ENCODE results near the gene TSPAN18.
A peak's percentile ranks its signal among the peaks of the same experiment; 100 is the strongest.

TSPAN18 gene

DNA sequence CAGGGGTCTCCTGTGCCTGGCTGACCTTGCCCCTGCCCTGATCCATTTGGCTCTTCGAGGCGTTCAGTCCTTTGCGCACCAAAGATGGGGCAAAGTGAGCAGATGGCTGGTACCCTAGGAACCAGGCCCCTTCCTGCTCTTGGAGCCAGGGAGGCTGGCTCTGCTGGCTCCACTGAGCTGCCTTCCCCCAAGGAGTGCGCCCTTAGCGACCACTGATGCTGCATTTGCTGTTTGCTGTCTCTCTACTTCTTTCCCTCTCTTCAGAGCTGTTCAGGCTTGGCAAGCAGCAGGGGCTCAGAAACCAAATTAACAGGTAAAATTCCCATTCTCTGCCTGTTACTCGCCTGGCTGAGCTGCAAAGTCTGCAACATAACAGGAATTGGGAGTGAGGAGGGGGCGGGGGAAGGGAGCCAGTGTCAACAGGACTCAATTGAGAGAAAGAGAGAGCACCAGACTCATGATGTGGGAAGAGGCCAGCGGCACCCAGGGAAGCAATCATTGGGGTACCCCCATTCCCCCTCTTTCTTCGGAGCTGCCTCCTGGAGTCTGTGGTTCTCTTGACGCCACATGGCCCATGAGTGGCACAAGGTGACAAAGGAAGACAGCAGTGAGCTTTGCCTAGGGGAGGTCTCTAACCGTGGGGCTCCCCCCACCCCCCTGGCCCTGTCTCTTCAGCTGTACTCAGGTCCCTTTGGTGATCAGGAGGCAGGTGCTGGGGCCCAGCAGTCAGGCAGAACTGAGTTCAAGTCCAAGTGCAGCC is 121.6 kb downstream of the TSPAN18 start:
- DNase-seq (ENCODE audit: low read depth, low spot score) = no peak

- no peak for DNase-seq (ENCODE audit: low read depth, low spot score)
Measured at GRCh38 chr11:44848963-44849350, 122.2 kb downstream of the TSPAN18 start.

DNA sequence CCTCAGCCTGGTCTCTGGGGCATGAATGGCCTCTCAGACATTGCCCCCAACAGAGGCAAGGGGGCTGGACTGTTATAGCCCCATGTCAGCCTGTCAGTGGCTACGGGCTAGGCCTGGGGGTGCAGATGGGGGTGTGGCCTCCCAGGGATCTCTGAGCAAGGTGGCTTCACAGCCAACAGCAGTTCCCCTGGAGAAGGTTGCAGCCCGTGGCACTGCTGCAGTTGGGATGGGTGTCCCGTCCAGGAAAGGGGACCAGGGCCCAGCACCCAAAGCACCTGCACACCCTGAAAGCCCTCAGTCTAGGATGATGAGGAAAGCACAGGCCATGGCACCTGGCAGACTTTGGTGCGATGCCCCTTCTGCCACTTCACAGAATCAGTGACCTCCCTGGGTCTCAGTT is 122.7 kb downstream of the TSPAN18 start:
- DNase-seq (ENCODE audit: low read depth, low spot score) = no peak

GRCh38 chr11:44849922-44850321 is 123.2 kb downstream of the TSPAN18 start:
- no peak for DNase-seq (ENCODE audit: low read depth, low spot score)

- DNase-seq (ENCODE audit: low read depth, low spot score) = no peak
Measured at GRCh38 chr11:44851496-44851895, 124.7 kb downstream of the TSPAN18 start.

GRCh38 chr11:44852159-44852747 is 125.5 kb downstream of the TSPAN18 start:
- DNase-seq (ENCODE audit: low read depth, low spot score) = no peak

- no peak for DNase-seq (ENCODE audit: low read depth, low spot score)
Measured at GRCh38 chr11:44852952-44853351, 126.2 kb downstream of the TSPAN18 start.

DNA sequence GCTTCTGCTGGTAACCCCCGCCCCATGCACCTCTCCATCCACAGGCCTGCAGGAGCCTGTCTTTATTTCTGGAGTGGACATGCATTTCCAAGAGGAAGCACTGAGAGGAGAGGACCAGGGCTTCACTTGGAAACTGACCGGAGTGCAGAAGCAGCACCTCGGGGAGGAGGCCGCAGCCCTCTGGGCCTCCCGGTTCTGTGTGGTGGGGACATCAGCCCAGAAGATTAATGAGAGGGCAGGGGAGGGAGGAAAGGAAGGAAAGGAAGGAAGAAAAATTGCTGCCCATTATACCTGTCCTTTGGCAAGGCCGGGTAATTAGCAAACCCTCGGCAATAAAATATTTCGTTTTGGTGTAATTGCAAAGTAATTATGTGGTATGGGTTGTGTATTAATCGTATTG is 126.9 kb downstream of the TSPAN18 start:
- no peak for DNase-seq (ENCODE audit: low read depth, low spot score)

DNA sequence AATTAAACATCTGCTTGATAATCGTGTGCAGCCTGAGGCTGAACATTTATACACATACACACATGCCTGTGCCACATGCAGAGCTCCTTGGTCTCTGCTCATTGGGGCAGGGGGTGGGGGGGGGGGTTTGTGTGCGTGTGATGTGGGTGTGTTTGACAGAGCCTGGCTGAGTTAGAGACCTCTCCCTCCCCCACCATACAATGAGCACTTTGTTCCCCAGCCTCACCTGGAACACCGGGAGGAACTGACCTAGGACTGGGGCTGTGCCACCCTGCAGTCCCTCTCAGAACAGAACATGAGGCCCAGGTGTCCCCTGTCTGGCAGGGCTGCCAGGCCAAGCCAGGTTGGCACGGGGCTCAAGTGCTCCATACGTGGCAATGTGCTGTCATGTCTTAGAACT is 127.3 kb downstream of the TSPAN18 start:
- no peak for DNase-seq (ENCODE audit: low read depth, low spot score)

- DNase-seq (ENCODE audit: low read depth, low spot score) = no peak
Measured at GRCh38 chr11:44854741-44855492, 128.2 kb downstream of the TSPAN18 start.

- DNase-seq (ENCODE audit: low read depth, low spot score) = no peak
Measured at GRCh38 chr11:44855493-44855849, 128.7 kb downstream of the TSPAN18 start.

- no peak for DNase-seq (ENCODE audit: low read depth, low spot score)
Measured at GRCh38 chr11:44857490-44858090, 130.8 kb downstream of the TSPAN18 start.

GRCh38 chr11:44858796-44859527 is 132.2 kb downstream of the TSPAN18 start:
- peak; percentile 45 for DNase-seq (ENCODE audit: low read depth, low spot score)

DNA sequence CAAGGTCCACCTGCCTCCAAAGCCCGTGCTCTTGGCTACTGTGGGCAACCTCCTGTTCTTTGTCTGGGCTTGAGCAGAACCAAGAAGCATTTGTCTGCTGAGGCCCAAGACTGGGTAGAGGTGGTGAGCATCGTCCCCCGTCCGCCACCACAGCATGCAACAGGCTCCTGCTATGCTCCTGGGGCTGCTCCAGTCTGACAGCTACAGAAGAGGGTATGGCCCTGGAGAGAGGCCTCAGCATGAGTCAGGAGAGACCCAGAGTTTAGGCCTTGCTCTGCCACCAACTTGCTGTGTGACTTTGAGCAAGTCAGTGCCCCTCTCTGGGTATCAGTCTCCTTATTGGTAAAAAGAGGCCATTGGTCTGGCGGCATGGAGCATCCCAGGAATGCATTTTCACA is 132.8 kb downstream of the TSPAN18 start:
- no peak for DNase-seq (ENCODE audit: low read depth, low spot score)

DNA sequence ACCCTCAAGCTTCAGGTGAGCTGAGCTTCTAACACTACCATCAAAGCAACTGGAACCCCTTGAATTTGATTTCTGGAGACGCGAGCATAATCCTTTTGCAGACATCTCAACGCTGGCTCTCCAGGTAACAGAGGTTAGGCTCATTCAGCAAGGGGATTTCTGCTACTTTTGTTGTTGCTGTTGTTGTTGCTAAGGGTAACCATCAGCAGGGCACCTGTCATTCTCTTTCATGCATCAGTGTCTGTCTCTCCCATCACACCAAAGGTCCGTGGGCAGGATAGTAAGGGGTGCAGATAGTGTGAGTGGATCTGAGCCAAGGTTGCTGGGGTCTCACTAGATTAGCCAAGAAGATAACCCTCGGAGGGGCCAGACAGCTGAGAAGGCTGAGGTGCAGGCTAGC is 133.6 kb downstream of the TSPAN18 start:
- DNase-seq (ENCODE audit: low read depth, low spot score) = no peak

DNA sequence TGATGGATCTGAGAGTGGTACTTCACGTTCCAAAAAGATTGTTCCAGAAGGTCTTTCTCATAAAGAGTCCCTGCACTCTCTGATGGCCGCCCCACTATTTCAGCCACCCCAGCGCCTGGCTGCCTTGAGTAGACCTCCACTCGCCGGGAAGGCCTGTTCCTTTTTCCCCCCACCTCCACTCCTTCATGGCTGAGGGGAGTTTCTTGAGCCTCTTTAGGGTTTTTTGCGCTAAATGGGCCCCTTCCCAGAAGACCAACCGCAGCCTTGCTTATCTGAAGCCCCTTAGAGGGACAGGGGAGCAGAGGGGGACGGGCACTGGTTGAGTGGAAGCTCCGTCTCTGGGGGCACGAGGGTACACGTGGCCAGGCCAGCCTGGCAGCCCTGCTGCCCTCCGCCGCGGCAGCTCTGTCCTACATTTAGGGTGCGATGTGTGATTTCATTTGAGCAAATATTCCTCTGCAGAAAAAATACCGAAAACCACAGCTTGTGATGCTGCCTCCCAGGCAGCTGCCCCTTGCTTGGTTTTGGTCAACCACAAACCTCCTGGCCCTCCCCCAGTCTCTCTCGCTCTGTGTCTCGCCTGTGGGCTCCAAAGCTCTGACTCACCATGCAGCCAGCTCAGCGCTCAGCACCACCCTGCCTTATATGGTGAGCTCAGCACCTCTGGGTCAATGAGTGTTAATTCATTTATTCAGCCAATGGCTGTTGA is 135.2 kb downstream of the TSPAN18 start:
- peak; percentile 77 for DNase-seq (ENCODE audit: low read depth, low spot score)

DNA sequence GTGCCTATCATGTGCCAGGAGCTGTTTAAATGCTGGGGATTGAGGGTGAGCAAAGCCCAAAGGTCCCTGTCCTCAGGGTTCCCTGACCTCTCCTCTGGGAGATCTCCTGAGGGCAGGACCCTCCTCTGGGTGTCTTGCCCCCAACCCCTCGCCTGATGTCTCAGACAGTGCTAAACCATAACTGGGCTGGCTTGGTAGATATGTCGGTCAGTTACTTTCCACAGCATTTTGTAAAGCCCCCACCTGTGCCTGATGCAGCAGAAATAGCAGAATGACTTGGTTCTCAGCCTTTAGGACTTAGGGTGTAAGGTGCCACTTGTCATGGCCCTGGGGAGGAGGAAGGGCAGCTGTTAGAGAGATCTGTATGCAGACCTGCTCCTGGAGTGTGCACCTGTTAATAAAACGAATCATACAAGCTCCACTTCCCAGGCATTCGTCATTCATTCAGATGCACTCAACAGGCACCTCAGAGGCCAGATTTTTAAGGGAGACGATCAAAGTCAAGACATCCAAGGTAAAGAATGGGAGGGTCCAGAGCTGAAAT is 135.9 kb downstream of the TSPAN18 start:
- no peak for DNase-seq (ENCODE audit: low read depth, low spot score)

GRCh38 chr11:44863231-44863630 is 136.5 kb downstream of the TSPAN18 start:
- DNase-seq (ENCODE audit: low read depth, low spot score) = no peak

DNA sequence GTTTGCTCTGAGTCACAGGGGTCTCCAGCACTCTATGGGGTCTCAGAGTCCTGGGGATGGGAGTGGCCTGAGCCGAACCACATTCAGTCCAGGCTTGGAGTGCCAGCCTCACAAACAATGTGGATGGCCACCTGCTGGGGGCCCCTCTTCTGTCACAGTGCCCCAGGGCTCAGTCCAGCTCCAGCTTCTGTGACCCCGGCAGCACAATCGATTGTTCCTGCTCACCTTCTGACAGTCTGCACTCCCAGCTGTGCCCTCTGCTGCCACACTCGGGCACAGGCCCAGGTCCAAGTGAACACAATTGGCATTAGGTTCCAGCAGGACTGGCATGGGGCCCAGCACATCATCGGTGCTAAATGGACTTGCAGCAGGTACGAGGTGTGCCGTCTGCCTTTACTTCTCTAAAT is 139.1 kb downstream of the TSPAN18 start:
- DNase-seq (ENCODE audit: low read depth, low spot score) = no peak

DNA sequence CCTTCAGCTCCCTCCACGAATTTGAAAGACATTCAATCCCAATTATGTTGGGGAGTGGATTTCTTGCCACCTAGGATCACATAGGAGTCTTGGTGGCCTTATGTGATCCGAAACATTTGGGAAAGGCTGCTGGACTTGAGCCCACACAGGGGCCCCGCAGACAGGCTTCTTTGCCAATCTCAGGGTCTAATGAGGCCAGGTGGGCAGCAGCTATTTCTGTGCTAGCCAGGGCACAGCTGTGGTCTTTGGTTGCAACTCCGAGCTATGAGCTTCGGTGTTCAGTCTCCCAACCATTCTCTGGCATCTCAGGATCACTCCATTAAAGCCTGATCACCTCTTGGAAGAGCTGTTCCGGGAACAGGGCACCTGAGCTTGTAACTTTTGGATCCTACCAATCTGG is 139.5 kb downstream of the TSPAN18 start:
- no peak for DNase-seq (ENCODE audit: low read depth, low spot score)

DNA sequence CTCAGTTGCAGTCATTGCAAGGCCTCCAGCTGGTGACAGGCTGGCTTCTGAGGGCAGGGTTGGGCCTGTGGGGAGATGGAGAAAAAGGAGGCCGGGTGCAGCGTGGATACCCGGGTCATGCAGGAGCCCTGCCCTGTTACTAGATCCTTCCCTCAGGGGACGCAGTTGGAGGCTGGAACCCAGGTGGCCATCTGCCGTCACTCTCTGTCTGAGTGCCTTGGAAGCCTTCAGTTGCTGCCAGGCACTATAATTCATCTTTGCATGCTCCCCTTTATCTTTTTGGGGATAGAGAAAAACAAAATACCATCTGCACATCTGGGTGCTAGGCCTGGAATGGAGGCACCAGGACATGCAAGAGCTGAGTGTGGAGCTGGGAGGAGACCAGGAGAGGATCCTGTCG is 141.3 kb downstream of the TSPAN18 start:
- no peak for DNase-seq (ENCODE audit: low read depth, low spot score)
